Progenitor cell of endocrine pancreas (in vitro differentiated cells): ENCODE measurements around the gene WDR37. TPM values are rescaled to one million over a fixed set of nuclear protein-coding genes. Genes with fewer than 3 reads are reported as not detected.

Experiments used
- DNase-seq: peaks from one replicate; pipeline ENCODE4 v3.0.0; 2021; ENCODE audit warnings: low spot score; ENCODE audit not compliant: unreplicated experiment
- H3K27ac Mint-ChIP-seq: 2 replicates; pipeline ENCODE4 v1.8.0; 2021; ENCODE audit warnings: mild to moderate bottlenecking, moderate library complexity, mixed read lengths
- H3K27me3 Mint-ChIP-seq: 2 replicates; pipeline ENCODE4 v1.8.0; 2021; ENCODE audit warnings: mixed read lengths
- H3K36me3 Mint-ChIP-seq: 2 replicates; pipeline ENCODE4 v1.8.0; 2022; ENCODE audit warnings: mixed read lengths; ENCODE audit not compliant: insufficient read depth
- H3K4me1 Mint-ChIP-seq: 2 replicates; pipeline ENCODE4 v1.8.0; 2021; ENCODE audit warnings: low read depth, mixed read lengths
- H3K4me3 Mint-ChIP-seq: 2 replicates; pipeline ENCODE4 v1.8.0; 2021; ENCODE audit warnings: low read depth, mild to moderate bottlenecking, moderate library complexity, mixed read lengths
- H3K9me3 Mint-ChIP-seq: 2 replicates; pipeline ENCODE4 v1.8.0; 2021; ENCODE audit warnings: low read depth, mixed read lengths
- CTCF ChIP-seq: fragments of 200-600 bp; sonication (generic); IDR thresholded peaks from one replicate; pipeline ENCODE4 v1.5.0; 2021; ENCODE audit warnings: antibody characterized with exemption, mild to moderate bottlenecking; ENCODE audit not compliant: unreplicated experiment
- total RNA-seq: library from RNA; stranded (reverse); gene quantifications from 2 replicates; pipeline ENCODE4 v1.2.1, GENCODE V29; 2021

The WDR37 gene
- total RNA-seq, 1 donor from 2014 or later: 18.7 TPM

DNA sequence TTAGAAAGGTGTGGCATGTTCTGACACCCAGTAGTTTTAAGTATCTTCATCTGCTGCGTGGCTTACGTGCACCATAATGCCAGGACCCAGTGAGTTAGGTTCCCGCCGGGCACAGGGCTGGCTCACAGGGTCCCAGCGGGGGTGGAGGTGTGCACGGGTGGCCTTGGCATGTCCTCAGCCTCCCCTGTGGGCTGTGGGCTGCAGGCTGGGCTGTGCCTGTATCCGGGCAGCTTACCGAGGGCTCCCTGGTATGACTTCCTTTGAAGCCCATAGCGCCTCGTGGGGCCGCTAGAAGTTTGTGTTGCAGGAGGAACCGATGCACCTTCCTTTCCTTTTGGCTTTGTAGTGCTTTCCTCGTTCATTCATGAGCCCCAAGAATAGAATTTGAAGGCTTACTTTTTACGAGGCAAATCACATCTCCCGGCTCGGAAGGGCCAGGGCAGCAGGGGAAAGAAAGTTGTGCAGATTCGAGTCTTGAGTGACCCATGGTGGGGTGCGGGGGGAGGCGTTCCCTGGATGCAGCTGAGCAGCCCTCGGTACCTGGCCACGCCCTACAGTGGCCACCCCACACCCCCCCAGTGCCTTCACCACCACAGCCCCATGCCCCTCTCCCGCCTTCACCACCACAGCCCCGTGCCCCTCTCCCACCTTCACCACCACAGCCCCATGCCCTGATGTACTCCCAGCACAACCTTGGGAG is 113.2 kb downstream of the WDR37 start:
- no peak for TF ChIP-seq CTCF

GRCh38 chr10:1169981-1170866 is 114.0 kb downstream of the WDR37 start:
- no peak for DNase-seq
- no peak for TF ChIP-seq CTCF
- H3K27ac Mint-ChIP-seq: no peak overlapping the region
- no peaks in the 10 kb centered on the region for H3K4me1 Mint-ChIP-seq
- no peaks in the 10 kb centered on the region for H3K9me3 Mint-ChIP-seq
- no peak overlapping the region for H3K4me3 Mint-ChIP-seq
- no peaks in the 10 kb centered on the region for H3K36me3 Mint-ChIP-seq
- H3K27me3 Mint-ChIP-seq: peaks cover 16% of the 10 kb centered on the region

More for the DNA sequence above, 113.2 kb downstream of the WDR37 start:
- DNase-seq: no peak
- H3K9me3 Mint-ChIP-seq: no peaks in the 10 kb centered on the region
- peaks cover 16% of the 10 kb centered on the region for H3K27me3 Mint-ChIP-seq
- no peak overlapping the region for H3K4me3 Mint-ChIP-seq
- H3K4me1 Mint-ChIP-seq: no peaks in the 10 kb centered on the region
- H3K27ac Mint-ChIP-seq: no peak overlapping the region
- no peaks in the 10 kb centered on the region for H3K36me3 Mint-ChIP-seq

GRCh38 chr10:1170867-1171180 is 114.6 kb downstream of the WDR37 start:
- H3K9me3 Mint-ChIP-seq: no peaks in the 10 kb centered on the region
- no peaks in the 10 kb centered on the region for H3K36me3 Mint-ChIP-seq

DNA sequence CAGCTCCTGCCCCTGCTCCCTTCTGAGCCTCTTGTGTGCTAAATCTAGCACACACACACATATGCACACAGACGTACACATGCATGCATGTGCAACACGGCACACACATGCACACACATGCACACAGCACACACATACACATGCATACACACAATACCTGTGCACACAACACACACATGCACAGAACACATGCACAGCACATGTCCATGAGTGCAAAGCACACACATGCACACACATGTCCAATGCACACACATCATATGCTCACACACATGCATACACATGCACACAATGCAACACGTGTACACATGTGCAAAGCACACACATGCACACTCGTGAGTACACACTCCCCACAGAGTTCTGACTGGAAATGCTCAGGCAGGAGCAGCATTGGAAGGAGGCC is 115.0 kb downstream of the WDR37 start:
- Mint-ChIP-seq H3K36me3 (no peaks in the 10 kb centered on the region), H3K9me3 (no peaks in the 10 kb centered on the region), H3K4me3 (no peak overlapping the region), H3K27me3 (peaks cover 16% of the 10 kb centered on the region), H3K4me1 (no peaks in the 10 kb centered on the region), H3K27ac (no peak overlapping the region)
- no peak for TF ChIP-seq CTCF
- no peak for DNase-seq

More at GRCh38 chr10:1170867-1171180, 114.6 kb downstream of the WDR37 start:
- Mint-ChIP-seq H3K4me1 (no peaks in the 10 kb centered on the region), H3K27me3 (peaks cover 16% of the 10 kb centered on the region), H3K4me3 (no peak overlapping the region), H3K27ac (no peak overlapping the region)
- no peak for DNase-seq
- no peak for TF ChIP-seq CTCF

DNA sequence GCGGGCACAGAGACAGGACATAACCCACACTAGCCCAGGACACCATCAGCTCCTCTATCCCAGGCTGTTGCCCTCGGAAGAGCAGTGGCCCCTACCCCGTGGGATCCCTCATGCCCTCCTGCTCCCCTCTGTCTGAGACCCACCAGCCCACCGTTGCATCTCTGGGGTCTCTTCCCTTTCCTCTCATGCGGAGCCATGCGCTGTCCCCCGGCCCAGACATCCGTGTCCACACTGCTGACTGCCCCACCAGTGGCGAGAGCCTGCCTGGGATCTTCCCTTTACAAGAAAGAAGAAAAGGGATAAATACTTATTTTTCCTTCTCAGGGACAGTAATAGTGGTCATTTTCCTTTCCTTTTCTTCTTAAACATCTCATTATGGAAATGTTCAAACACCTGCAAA is 115.4 kb downstream of the WDR37 start:
- H3K4me3 Mint-ChIP-seq: no peak overlapping the region
- H3K36me3 Mint-ChIP-seq: no peaks in the 10 kb centered on the region
- H3K4me1 Mint-ChIP-seq: no peaks in the 10 kb centered on the region
- peaks cover 16% of the 10 kb centered on the region for H3K27me3 Mint-ChIP-seq
- H3K27ac Mint-ChIP-seq: no peak overlapping the region
- H3K9me3 Mint-ChIP-seq: no peaks in the 10 kb centered on the region
- DNase-seq: no peak
- no peak for TF ChIP-seq CTCF
